Measurements from ENCODE around the gene TBC1D22A.

- TF ChIP-seq CTCF (IDR thresholded peaks at IDR 0.05; ENCODE audit: extremely low read depth in 1 of 2, insufficient read depth in 1 of 2, low read depth in 1 of 2, low read length in 2 of 2): no peak
- no peak for TF ChIP-seq POLR2A (IDR thresholded peaks at IDR 0.05; ENCODE audit: low read depth, low read length)
- no peak for TF ChIP-seq JUN (IDR thresholded peaks at IDR 0.05; ENCODE audit: borderline replicate concordance, insufficient read depth, insufficient read length, low read depth)
- no peak for TF ChIP-seq POLR2AphosphoS5 (IDR thresholded peaks at IDR 0.05; ENCODE audit: insufficient read depth, low read depth, low read length)
- TF ChIP-seq FOS (IDR thresholded peaks at IDR 0.05; ENCODE audit: borderline replicate concordance, insufficient read depth, low read length): no peak
- TF ChIP-seq EZH2 (IDR thresholded peaks at IDR 0.05; ENCODE audit: borderline replicate concordance, low read depth, low read length, severe bottlenecking): no peak
Measured at GRCh38 chr22:47203554-47203991, 441.1 kb downstream of the TBC1D22A start.
